GM12874 (cell line): ENCODE data around the gene GLCCI1.

ENCODE experiments used
- TF ChIP-seq, protein P1 (sequence below): IDR thresholded peaks from 2 replicates; pipeline ENCODE4 v1.5.1; 2011; ENCODE audit warnings: low read depth, mild to moderate bottlenecking, control low read depth, low read length, moderate library complexity; ENCODE audit not compliant: insufficient read depth

Gene GLCCI1

DNA sequence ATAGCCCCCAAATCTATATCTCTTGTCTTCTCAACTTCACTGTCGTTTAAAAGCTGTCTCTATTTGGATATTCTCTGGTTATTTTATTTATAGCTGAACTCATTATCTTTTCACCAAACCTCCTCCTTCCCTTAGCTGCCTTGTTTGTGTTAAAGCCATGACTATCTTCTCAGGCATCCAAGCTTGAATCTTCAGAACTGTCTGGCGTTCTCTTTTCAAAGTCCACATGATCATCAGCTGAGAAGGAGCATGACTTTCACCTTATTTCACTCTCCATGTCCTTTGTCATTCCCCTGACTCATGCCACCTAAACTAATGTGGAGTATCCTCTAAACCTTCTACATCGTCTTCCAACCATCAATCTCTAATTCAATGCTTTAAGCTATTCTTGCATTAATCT, 5.7 kb upstream of the GLCCI1 start:
- TF ChIP-seq, protein P1, sequence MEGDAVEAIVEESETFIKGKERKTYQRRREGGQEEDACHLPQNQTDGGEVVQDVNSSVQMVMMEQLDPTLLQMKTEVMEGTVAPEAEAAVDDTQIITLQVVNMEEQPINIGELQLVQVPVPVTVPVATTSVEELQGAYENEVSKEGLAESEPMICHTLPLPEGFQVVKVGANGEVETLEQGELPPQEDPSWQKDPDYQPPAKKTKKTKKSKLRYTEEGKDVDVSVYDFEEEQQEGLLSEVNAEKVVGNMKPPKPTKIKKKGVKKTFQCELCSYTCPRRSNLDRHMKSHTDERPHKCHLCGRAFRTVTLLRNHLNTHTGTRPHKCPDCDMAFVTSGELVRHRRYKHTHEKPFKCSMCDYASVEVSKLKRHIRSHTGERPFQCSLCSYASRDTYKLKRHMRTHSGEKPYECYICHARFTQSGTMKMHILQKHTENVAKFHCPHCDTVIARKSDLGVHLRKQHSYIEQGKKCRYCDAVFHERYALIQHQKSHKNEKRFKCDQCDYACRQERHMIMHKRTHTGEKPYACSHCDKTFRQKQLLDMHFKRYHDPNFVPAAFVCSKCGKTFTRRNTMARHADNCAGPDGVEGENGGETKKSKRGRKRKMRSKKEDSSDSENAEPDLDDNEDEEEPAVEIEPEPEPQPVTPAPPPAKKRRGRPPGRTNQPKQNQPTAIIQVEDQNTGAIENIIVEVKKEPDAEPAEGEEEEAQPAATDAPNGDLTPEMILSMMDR, result no peak

DNA sequence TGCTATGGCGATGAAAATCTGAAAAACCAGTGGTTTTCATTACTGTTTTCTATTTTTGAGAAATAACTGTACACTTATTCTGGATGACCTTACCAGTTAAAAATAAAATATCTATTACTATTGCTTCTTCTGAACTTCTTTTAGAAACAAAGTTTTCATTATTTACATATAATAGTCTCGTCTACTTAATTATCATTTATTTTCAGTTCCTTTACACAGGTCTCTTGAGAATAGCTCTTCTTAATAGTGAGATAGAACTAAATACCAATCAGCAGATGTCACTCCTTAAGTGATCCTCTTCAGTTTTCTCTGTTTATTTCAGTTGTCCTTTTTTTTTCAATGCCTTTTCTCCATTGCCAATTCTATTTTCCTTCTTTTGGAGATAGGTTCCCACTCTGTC, 4.3 kb upstream of the GLCCI1 start:
- TF ChIP-seq, protein P1, result no peak

DNA sequence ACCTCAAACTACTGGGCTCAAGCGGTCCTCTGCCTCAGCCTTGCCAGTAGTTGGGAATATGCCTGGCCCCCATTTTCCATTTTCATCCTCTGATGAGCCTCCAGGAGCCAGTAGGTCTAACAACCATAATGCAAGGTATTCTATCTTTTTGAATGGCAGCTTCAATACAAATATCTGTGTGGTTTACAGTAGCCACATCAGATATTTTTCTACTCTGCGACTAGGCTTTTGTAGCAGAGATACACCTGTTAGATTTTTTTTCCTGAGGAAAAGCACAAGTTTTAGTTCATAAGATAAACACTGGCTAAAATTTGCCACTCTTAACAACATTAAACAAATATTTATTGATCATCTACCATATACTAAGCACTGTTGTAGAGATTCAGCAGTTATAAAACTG, 3.9 kb upstream of the GLCCI1 start:
- TF ChIP-seq, protein P1, result no peak

DNA sequence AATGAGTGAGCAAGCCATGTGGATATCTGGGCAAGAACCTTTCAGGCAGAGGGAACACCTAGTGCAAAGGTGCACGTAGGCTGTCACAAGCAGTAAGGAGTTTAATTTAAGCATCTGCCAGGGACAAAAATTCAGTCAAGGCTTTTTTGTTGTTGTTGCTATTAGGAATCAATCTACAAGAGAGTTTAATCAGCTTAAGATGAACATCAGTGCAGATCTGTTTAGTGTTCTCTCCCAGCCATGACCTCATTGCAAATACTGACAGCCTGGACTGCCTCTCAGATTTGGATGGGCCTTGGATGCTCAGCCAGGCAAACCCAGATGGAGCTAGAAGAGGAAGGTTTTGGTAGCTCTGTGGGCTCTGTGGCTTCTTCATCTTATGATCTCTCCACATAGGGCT, 3.3 kb upstream of the GLCCI1 start:
- TF ChIP-seq, protein P1, result no peak

DNA sequence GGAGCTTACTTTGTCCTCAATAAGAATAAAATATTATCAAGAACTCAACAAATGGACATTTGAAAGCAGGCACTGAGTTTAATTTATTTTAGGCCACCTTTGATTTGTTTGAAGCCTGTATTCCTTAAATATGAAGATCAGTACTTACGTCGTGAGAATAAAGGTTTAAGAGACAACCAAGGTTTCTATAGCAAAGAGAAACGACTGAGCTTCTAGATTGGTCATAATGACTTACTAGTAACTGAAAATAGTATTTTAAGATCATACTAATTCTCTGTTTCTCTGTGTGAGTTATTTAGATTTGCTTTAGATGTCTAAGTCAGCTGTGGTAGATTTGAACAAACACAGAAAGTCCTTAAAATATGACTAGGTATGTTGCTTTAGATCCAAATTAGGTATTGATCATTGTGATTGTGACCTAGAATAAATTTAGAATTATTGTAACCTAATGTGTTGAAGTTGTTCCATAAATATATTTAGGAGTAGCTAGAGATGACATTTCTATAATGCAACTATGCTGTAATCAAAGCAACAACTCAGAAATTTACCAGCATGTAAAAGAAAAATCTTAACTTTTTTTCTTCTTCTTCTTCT, 2.4 kb upstream of the GLCCI1 start:
- TF ChIP-seq, protein P1, result no peak

DNA sequence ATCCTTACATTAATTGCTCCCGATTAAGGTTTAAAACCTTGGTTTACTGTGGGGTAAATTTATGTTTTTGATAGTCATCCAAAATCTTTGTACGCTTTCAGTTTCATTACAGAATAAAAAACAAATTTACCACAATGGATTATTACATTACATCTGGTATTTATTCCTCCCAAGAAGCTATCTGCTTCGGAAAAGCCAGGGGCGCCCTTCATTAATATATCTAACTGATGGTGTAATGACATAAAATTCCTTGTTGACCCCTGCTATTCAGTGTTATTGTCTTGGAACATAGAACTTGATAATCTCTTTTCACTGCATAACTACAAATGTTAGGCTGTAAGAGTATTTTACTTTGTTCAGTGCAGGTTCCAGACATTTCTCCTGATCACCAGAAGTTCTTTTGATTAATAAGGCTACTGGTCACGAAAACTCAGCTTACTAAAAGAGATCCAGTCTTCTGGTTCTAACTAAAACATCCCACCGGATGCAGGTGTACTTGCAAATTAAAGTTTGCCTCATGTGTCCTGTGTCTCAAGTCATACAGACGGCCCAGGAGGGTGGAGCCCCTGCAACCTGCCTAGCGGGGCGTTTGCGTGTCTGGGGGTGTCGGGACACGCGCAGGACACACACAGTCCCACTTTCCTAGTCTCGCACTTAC, 581 bp upstream of the GLCCI1 start:
- TF ChIP-seq, protein P1, result no peak

DNA sequence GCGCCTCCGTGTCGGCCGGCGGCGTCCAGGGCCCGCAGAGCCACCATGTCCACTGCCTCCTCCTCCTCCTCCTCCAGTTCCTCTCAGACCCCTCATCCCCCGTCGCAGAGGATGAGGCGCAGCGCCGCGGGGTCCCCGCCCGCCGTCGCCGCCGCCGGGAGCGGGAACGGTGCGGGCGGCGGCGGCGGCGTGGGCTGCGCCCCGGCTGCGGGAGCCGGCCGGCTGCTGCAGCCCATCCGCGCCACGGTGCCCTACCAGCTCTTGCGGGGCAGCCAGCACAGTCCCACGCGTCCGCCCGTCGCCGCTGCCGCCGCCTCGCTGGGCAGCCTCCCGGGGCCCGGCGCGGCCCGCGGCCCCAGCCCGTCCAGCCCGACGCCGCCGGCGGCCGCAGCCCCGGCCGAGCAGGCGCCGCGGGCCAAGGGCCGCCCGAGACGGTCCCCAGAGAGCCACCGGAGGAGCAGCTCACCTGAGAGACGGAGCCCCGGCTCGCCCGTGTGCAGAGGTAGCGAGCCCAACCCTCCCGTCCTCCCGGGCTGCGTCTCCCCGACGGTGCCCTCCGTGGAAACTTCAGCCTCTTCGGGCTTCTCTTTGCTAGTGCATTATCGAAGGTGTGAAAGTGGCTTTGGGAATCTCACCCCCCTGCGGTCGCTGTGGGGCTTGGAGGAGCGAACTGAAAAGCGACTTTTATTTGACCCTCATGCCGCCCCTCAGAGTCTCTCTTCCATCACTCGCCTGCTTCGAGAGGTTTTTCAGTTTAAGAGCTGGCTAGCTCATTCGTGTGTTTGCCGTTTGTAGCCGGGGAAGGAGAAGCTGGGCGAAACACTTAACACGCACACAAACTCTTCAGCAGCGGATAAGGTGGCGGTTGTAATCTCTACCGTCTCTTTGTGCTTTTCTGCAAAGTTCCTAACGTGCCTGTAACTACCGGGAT, 975 bp downstream of the GLCCI1 start:
- TF ChIP-seq, protein P1, result no peak
